PC-9 (cell line): ENCODE measurements around the gene IRF4. TPM values are rescaled to one million over a fixed set of nuclear protein-coding genes. Genes with fewer than 3 reads are reported as not detected.

Source experiments
- BruUV-seq: library from RNA; stranded (reverse); fragments of 400-500 nt; replicated peaks from 2 replicates; lab custom pipeline; 2021; lab: Mats Ljungman, UMichigan
- CTCF ChIA-PET: fragments of 300-600 bp; sonication (Branson Sonifier 250); formaldehyde crosslinking; loops from one replicate; lab custom pipeline; 2022; ENCODE audit warnings: antibody characterized with exemption; lab: Charles Lee
- POLR2A ChIA-PET: fragments of 300-600 bp; sonication (Branson Sonifier 250); formaldehyde crosslinking; loops from one replicate; lab custom pipeline; 2022; ENCODE audit warnings: antibody characterized with exemption; ENCODE audit not compliant: unreplicated experiment; lab: Charles Lee
- DNase-seq, 2 experiments: peaks; one replicate each; pipeline versions ENCODE4 v3.0.0 to v3.0.0-alpha.2; 2015 to 2022; ENCODE audit warnings: mixed read lengths in 1 of 2
- H2AFZ ChIP-seq: fragments of 200-600 bp; sonication (generic); 2 replicates; pipeline ENCODE4 v1.8.1; 2017; ENCODE audit warnings: antibody characterized with exemption
- H3F3A ChIP-seq: fragments of 200-600 bp; sonication (generic); 2 replicates; pipeline ENCODE4 v1.8.1; 2017; ENCODE audit warnings: antibody characterized with exemption, mild to moderate bottlenecking, low read depth; ENCODE audit not compliant: insufficient read depth
- H3K27ac ChIP-seq: fragments of 200-600 bp; sonication (generic); 2 replicates; pipeline ENCODE4 v1.6.1; 2016; ENCODE audit warnings: mixed run types
- H3K27me3 ChIP-seq: fragments of 200-600 bp; sonication (generic); 2 replicates; pipeline ENCODE4 v1.6.1; 2016; ENCODE audit warnings: low read depth, mixed run types; ENCODE audit not compliant: insufficient read depth
- H3K36me3 ChIP-seq: fragments of 200-600 bp; sonication (generic); 2 replicates; pipeline ENCODE4 v1.6.1; 2016; ENCODE audit warnings: low read depth, mixed run types
- H3K4me1 ChIP-seq: fragments of 200-600 bp; sonication (generic); replicated peaks from 2 replicates; pipeline ENCODE4 v1.6.1; 2016; ENCODE audit warnings: mixed run types; ENCODE audit not compliant: insufficient read depth
- H3K4me2 ChIP-seq: fragments of 200-600 bp; sonication (generic); 2 replicates; pipeline ENCODE4 v1.6.1; 2017; ENCODE audit warnings: mixed run types
- H3K4me3 ChIP-seq: fragments of 200-600 bp; sonication (generic); 2 replicates; pipeline ENCODE4 v1.6.1; 2016; ENCODE audit warnings: mixed run types
- H3K79me2 ChIP-seq: fragments of 200-600 bp; sonication (generic); 2 replicates; pipeline ENCODE4 v1.6.1; 2017; ENCODE audit warnings: low read depth, mixed run types
- H3K9me2 ChIP-seq: fragments of 200-600 bp; sonication (generic); 2 replicates; pipeline ENCODE4 v1.8.1; 2017; ENCODE audit warnings: mild to moderate bottlenecking; ENCODE audit not compliant: insufficient read depth
- H3K9me3 ChIP-seq: fragments of 200-600 bp; sonication (generic); 2 replicates; pipeline ENCODE4 v1.8.1; 2016; ENCODE audit warnings: low read depth; ENCODE audit not compliant: insufficient read depth
- H4K20me1 ChIP-seq: fragments of 200-600 bp; sonication (generic); 2 replicates; pipeline ENCODE4 v1.8.1; 2017; ENCODE audit not compliant: insufficient read depth
- CTCF ChIP-seq: fragments of 200-600 bp; sonication (generic); conservative IDR thresholded peaks from 2 replicates; pipeline ENCODE4 v1.6.1; 2017; ENCODE audit warnings: mixed run types, antibody characterized with exemption, mild to moderate bottlenecking, moderate library complexity
- EZH2 ChIP-seq: fragments of 200-600 bp; sonication (generic); IDR thresholded peaks from 2 replicates; pipeline ENCODE4 v1.8.0; 2017; ENCODE audit warnings: antibody characterized with exemption, low read depth
- intact Hi-C: fragments of 100-400 bp; cut with micrococcal nuclease; formaldehyde crosslinking; loops from one replicate; pipeline ENCODE4 v1.10.0; 2022; ENCODE audit not compliant: unreplicated experiment
- total RNA-seq: library from RNA; stranded (reverse); gene quantifications from 2 replicates; pipeline ENCODE4 v1.2.3, GENCODE V29; 2021

IRF4 gene
- total RNA-seq, 1 experiment from 2014 or later = not detected

GRCh38 chr6:454148-454991, 62.8 kb downstream of the IRF4 start:
- no peak overlapping the region for H3K4me2 ChIP-seq
- H3K27me3 ChIP-seq = peaks cover 35% of the 10 kb centered on the region
- H4K20me1 ChIP-seq = no peaks in the 10 kb centered on the region
- H3K79me2 ChIP-seq = no peaks in the 10 kb centered on the region
- H3K9me2 ChIP-seq = no peaks in the 10 kb centered on the region
- no peak overlapping the region for H2AFZ ChIP-seq
- H3K36me3 ChIP-seq = no peaks in the 10 kb centered on the region
- TF ChIP-seq EZH2 = no peak
- no peak for TF ChIP-seq CTCF
- no TSS peak for BruUV-seq
- H3F3A ChIP-seq = no peaks in the 10 kb centered on the region
- no peak overlapping the region for H3K4me3 ChIP-seq
- no peaks in the 10 kb centered on the region for H3K4me1 ChIP-seq
- no peaks in the 10 kb centered on the region for H3K9me3 ChIP-seq
- ChIA-PET CTCF (no interaction called here), POLR2A (interaction anchor here (0.7 kb wide), 1 partner anchor 530 kb away, joined by 3 read pairs; no protein-coding TSS in a partner anchor)
- intact Hi-C loops = no loop called here
- H3K27ac ChIP-seq = no peak overlapping the region
- no peak for DNase-seq

- no peak overlapping the region for H3K4me2 ChIP-seq
- no peak overlapping the region for H3K27ac ChIP-seq
- ChIA-PET POLR2A (no interaction called here), CTCF (no interaction called here)
- H3K36me3 ChIP-seq = no peaks in the 10 kb centered on the region
- H4K20me1 ChIP-seq = no peaks in the 10 kb centered on the region
- intact Hi-C loops = no loop called here
- no peaks in the 10 kb centered on the region for H3F3A ChIP-seq
- peaks cover 35% of the 10 kb centered on the region for H3K27me3 ChIP-seq
- TF ChIP-seq EZH2 (no peak), CTCF (no peak)
- H3K9me3 ChIP-seq = no peaks in the 10 kb centered on the region
- no TSS peak for BruUV-seq
- DNase-seq = no peak
- no peaks in the 10 kb centered on the region for H3K79me2 ChIP-seq
- H3K9me2 ChIP-seq = no peaks in the 10 kb centered on the region
- H3K4me3 ChIP-seq = no peak overlapping the region
- no peak overlapping the region for H2AFZ ChIP-seq
- no peaks in the 10 kb centered on the region for H3K4me1 ChIP-seq
Measured at GRCh38 chr6:455006-455585, 63.5 kb downstream of the IRF4 start.

GRCh38 chr6:455835-456234, 64.3 kb downstream of the IRF4 start:
- no peaks in the 10 kb centered on the region for H3K79me2 ChIP-seq
- intact Hi-C loops = no loop called here
- H3K9me3 ChIP-seq = no peaks in the 10 kb centered on the region
- DNase-seq = no peak
- H3K36me3 ChIP-seq = no peaks in the 10 kb centered on the region
- no peaks in the 10 kb centered on the region for H3F3A ChIP-seq
- no peaks in the 10 kb centered on the region for H3K9me2 ChIP-seq
- TF ChIP-seq CTCF (no peak), EZH2 (no peak)
- peaks cover 35% of the 10 kb centered on the region for H3K27me3 ChIP-seq
- no TSS peak for BruUV-seq
- no peaks in the 10 kb centered on the region for H3K4me1 ChIP-seq
- POLR2A ChIA-PET = no interaction called here
- no peak overlapping the region for H3K27ac ChIP-seq
- CTCF ChIA-PET = no interaction called here
- H3K4me2 ChIP-seq = no peak overlapping the region
- H2AFZ ChIP-seq = no peak overlapping the region
- no peak overlapping the region for H3K4me3 ChIP-seq
- no peaks in the 10 kb centered on the region for H4K20me1 ChIP-seq
